HUES48 (cell line): ENCODE measurements around the gene PSMC1.
A peak's percentile ranks its signal among the peaks of the same experiment; 100 is the strongest.

Experiments
- H3K27ac ChIP-seq: one replicate; pipeline ENCODE4 v1.7.0; 2013; ENCODE audit warnings: low read depth, low read length, inconsistent platforms
- H3K27me3 ChIP-seq: 2 replicates; pipeline ENCODE4 v1.6.1; 2013; ENCODE audit warnings: mild to moderate bottlenecking, low read length; ENCODE audit not compliant: control insufficient read depth, insufficient read depth
- H3K36me3 ChIP-seq: 2 replicates; pipeline ENCODE4 v1.6.1; 2013; ENCODE audit warnings: low read length; ENCODE audit not compliant: control insufficient read depth, insufficient read depth
- H3K4me1 ChIP-seq: 2 replicates; pipeline ENCODE4 v1.6.1; 2013; ENCODE audit warnings: mild to moderate bottlenecking, low read length; ENCODE audit not compliant: control insufficient read depth, insufficient read depth
- H3K4me3 ChIP-seq: 2 replicates; pipeline ENCODE4 v1.5.1; 2013; ENCODE audit warnings: mild to moderate bottlenecking, low read depth, low read length
- H3K9ac ChIP-seq: 2 replicates; pipeline ENCODE4 v1.6.1; 2013; ENCODE audit warnings: mild to moderate bottlenecking, low read depth, low read length, moderate library complexity
- H3K9me3 ChIP-seq: 2 replicates; pipeline ENCODE4 v1.6.1; 2013; ENCODE audit warnings: low read length; ENCODE audit not compliant: control insufficient read depth, insufficient read depth

Gene PSMC1

GRCh38 chr14:90293766-90294730 lies 37.7 kb downstream of the PSMC1 start:
- no peaks in the 10 kb centered on the region for H3K9me3 ChIP-seq
- H3K9ac ChIP-seq: no peak overlapping the region
- H3K27ac ChIP-seq: no peak overlapping the region
- peaks cover 7% of the 10 kb centered on the region; the same call in 1 of the 2 replicates for H3K4me1 ChIP-seq
- H3K36me3 ChIP-seq: peaks cover 58% of the 10 kb centered on the region
- H3K27me3 ChIP-seq: no peaks in the 10 kb centered on the region
- H3K4me3 ChIP-seq: no peak overlapping the region

- Histone ChIP-seq H3K36me3 (peaks cover 59% of the 10 kb centered on the region), H3K9ac (no peak overlapping the region), H3K4me1 (peaks cover 7% of the 10 kb centered on the region; the same call in 1 of the 2 replicates), H3K4me3 (no peak overlapping the region), H3K27me3 (no peaks in the 10 kb centered on the region), H3K27ac (no peak overlapping the region), H3K9me3 (no peaks in the 10 kb centered on the region)
Measured at GRCh38 chr14:90294872-90295271, 38.5 kb downstream of the PSMC1 start.

GRCh38 chr14:90295870-90296516 lies 39.6 kb downstream of the PSMC1 start:
- H3K27ac ChIP-seq: no peak overlapping the region
- no peak overlapping the region for H3K9ac ChIP-seq
- H3K36me3 ChIP-seq: peaks cover 56% of the 10 kb centered on the region
- no peaks in the 10 kb centered on the region for H3K9me3 ChIP-seq
- H3K4me1 ChIP-seq: peaks cover 1% of the 10 kb centered on the region; the same call in 1 of the 2 replicates
- no peak overlapping the region for H3K4me3 ChIP-seq
- H3K27me3 ChIP-seq: no peaks in the 10 kb centered on the region

- no peaks in the 10 kb centered on the region for H3K27me3 ChIP-seq
- H3K9me3 ChIP-seq: no peaks in the 10 kb centered on the region
- H3K4me3 ChIP-seq: no peak overlapping the region
- peaks cover 56% of the 10 kb centered on the region for H3K36me3 ChIP-seq
- H3K4me1 ChIP-seq: 0 out of 2 replicates have a peak, but pooled peaks cover under 1% of the 10 kb centered on the region
- H3K27ac ChIP-seq: no peak overlapping the region
- no peak overlapping the region for H3K9ac ChIP-seq
Measured at GRCh38 chr14:90296641-90297040, 40.3 kb downstream of the PSMC1 start.

GRCh38 chr14:90297876-90298629 lies 41.7 kb downstream of the PSMC1 start:
- Histone ChIP-seq H3K27ac (no peak overlapping the region), H3K36me3 (peaks cover 46% of the 10 kb centered on the region), H3K9me3 (no peaks in the 10 kb centered on the region), H3K9ac (no peak overlapping the region), H3K27me3 (no peaks in the 10 kb centered on the region), H3K4me3 (no peak overlapping the region), H3K4me1 (peaks cover 15% of the 10 kb centered on the region)

GRCh38 chr14:90299408-90299807 lies 43.1 kb downstream of the PSMC1 start:
- H3K4me1 ChIP-seq: peaks cover 27% of the 10 kb centered on the region
- peaks cover 53% of the 10 kb centered on the region for H3K36me3 ChIP-seq
- no peak overlapping the region for H3K4me3 ChIP-seq
- no peaks in the 10 kb centered on the region for H3K9me3 ChIP-seq
- no peak overlapping the region for H3K27ac ChIP-seq
- no peaks in the 10 kb centered on the region for H3K27me3 ChIP-seq
- H3K9ac ChIP-seq: no peak overlapping the region

GRCh38 chr14:90300611-90301047 lies 44.3 kb downstream of the PSMC1 start:
- H3K9ac ChIP-seq: no peak overlapping the region
- H3K36me3 ChIP-seq: peaks cover 45% of the 10 kb centered on the region
- no peak overlapping the region for H3K4me3 ChIP-seq
- no peak overlapping the region for H3K27ac ChIP-seq
- H3K4me1 ChIP-seq: peaks cover 37% of the 10 kb centered on the region
- H3K9me3 ChIP-seq: no peaks in the 10 kb centered on the region
- H3K27me3 ChIP-seq: no peaks in the 10 kb centered on the region

- Histone ChIP-seq H3K4me1 (peaks cover 39% of the 10 kb centered on the region), H3K27me3 (no peaks in the 10 kb centered on the region), H3K27ac (no peak overlapping the region), H3K36me3 (peaks cover 44% of the 10 kb centered on the region), H3K4me3 (no peak overlapping the region), H3K9me3 (no peaks in the 10 kb centered on the region), H3K9ac (no peak overlapping the region)
Measured at GRCh38 chr14:90301122-90301521, 44.8 kb downstream of the PSMC1 start.

- Histone ChIP-seq H3K36me3 (peaks cover 41% of the 10 kb centered on the region), H3K27ac (peak overlapping the region; percentile 7), H3K9ac (no peak overlapping the region)
Measured at GRCh38 chr14:90301668-90302090, 45.3 kb downstream of the PSMC1 start.

GRCh38 chr14:90302529-90303303 lies 46.4 kb downstream of the PSMC1 start:
- Histone ChIP-seq H3K36me3 (peaks cover 34% of the 10 kb centered on the region), H3K27me3 (no peaks in the 10 kb centered on the region), H3K9ac (no peak overlapping the region), H3K4me1 (peaks cover 39% of the 10 kb centered on the region), H3K4me3 (peak overlapping the region; percentile 9; the same call in 1 of the 2 replicates), H3K27ac (peak overlapping the region; percentile 69), H3K9me3 (no peaks in the 10 kb centered on the region)

More at GRCh38 chr14:90301668-90302090, 45.3 kb downstream of the PSMC1 start:
- Histone ChIP-seq H3K4me3 (no peak overlapping the region), H3K4me1 (peaks cover 39% of the 10 kb centered on the region), H3K27me3 (no peaks in the 10 kb centered on the region), H3K9me3 (no peaks in the 10 kb centered on the region)
